ENCODE data around the gene TSEN54.

TSEN54 gene

DNA sequence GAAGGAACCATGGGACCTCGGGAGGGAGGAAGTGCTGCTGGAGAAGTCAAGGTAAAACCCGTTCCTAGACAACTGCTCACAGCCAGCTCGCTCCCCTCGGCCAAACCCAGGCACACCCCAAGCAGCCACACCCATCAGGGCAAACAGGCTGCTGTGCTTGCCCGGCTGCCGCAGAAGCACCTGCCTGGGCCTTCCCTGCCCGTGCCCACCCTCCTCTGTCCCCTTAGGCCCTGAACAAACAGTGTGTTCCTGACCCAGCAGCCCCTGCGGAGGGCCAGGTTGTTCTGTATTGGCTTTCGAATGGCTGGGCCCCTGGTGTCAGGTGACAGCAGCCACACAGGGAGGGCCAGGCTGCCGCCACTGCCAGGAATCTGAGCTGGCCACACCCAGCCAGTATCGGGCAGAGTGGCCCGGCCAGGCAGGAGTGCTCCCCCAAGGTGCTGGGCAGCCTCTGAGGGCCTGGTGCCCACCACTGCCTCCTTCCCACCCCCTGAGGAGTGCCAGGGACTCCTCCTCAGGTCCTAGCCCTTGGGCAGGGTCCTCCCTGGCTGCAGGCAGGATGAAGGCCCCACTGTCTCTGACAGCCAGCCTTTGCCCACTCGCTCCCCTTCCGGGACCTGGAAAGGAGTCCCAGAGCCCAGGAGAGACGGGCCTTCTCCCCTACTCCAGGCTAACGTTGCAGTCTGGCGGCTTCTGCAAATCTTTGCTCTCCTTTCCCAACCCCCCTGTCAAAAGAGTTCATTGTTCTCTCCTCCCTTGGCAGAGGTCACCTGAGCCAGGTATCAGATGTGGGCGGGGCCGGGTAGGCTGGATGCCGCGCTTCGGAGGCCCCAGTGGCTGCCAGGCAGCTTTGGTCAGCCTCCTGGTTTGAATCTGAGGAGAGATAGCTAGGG is 33.2 kb downstream of the TSEN54 start:
- DNase-seq (ENCODE audit: low spot score) = no peak
- in situ Hi-C loops (cut with MboI; ENCODE audit: low pct_unique_long_range_greater_than_20kb, low sequenced_read_pairs, unreplicated experiment) = no loop called here
- TF ChIP-seq, protein P1, sequence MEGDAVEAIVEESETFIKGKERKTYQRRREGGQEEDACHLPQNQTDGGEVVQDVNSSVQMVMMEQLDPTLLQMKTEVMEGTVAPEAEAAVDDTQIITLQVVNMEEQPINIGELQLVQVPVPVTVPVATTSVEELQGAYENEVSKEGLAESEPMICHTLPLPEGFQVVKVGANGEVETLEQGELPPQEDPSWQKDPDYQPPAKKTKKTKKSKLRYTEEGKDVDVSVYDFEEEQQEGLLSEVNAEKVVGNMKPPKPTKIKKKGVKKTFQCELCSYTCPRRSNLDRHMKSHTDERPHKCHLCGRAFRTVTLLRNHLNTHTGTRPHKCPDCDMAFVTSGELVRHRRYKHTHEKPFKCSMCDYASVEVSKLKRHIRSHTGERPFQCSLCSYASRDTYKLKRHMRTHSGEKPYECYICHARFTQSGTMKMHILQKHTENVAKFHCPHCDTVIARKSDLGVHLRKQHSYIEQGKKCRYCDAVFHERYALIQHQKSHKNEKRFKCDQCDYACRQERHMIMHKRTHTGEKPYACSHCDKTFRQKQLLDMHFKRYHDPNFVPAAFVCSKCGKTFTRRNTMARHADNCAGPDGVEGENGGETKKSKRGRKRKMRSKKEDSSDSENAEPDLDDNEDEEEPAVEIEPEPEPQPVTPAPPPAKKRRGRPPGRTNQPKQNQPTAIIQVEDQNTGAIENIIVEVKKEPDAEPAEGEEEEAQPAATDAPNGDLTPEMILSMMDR (IDR thresholded peaks at IDR 0.05; ENCODE audit: extremely low read depth, insufficient read depth, missing control alignments) = no peak

DNA sequence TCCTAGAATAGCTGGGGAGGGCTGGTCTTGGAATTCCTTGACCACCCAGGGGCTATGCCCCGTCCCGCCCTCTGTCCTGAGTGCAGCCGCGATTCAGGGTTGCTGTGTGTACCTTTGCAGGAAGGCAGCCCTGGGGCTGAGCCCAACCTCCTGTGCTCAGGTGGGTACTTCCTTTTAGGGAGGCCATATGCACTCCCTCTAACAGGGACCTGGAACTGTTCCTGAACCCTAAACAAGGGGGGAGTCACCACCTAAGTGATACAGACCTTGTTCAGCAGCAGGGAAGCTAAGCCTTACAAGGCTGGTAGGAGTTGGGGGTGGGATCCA is 33.8 kb downstream of the TSEN54 start:
- TF ChIP-seq, protein P1 (IDR thresholded peaks at IDR 0.05; ENCODE audit: extremely low read depth, insufficient read depth, missing control alignments) = no peak
- in situ Hi-C loops (cut with MboI; ENCODE audit: low pct_unique_long_range_greater_than_20kb, low sequenced_read_pairs, unreplicated experiment) = no loop called here
- DNase-seq (ENCODE audit: low spot score) = no peak

DNA sequence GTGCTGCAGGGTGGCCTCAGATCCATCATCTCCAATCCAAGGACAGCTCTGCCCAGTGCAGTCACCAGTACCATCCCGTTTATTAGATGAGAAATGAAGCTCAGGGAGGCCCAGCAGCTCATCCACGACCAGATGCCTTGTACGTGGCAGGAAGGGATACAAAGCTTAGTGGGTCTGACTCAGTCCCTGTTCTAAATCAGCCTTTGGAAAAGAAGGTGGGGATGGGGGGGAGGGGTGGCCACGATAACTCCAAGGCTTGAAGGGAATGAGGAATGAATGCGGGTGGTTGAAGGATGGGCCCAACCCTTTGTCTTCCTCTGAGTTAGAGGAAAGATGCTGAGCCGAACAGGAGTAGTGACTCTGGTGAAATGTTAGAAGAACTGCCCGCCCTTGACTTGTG is 34.9 kb downstream of the TSEN54 start:
- in situ Hi-C loops (cut with MboI; ENCODE audit: low pct_unique_long_range_greater_than_20kb, low sequenced_read_pairs, unreplicated experiment) = no loop called here
- TF ChIP-seq, protein P1 (IDR thresholded peaks at IDR 0.05; ENCODE audit: extremely low read depth, insufficient read depth, missing control alignments) = no peak
- DNase-seq (ENCODE audit: low spot score) = no peak

DNA sequence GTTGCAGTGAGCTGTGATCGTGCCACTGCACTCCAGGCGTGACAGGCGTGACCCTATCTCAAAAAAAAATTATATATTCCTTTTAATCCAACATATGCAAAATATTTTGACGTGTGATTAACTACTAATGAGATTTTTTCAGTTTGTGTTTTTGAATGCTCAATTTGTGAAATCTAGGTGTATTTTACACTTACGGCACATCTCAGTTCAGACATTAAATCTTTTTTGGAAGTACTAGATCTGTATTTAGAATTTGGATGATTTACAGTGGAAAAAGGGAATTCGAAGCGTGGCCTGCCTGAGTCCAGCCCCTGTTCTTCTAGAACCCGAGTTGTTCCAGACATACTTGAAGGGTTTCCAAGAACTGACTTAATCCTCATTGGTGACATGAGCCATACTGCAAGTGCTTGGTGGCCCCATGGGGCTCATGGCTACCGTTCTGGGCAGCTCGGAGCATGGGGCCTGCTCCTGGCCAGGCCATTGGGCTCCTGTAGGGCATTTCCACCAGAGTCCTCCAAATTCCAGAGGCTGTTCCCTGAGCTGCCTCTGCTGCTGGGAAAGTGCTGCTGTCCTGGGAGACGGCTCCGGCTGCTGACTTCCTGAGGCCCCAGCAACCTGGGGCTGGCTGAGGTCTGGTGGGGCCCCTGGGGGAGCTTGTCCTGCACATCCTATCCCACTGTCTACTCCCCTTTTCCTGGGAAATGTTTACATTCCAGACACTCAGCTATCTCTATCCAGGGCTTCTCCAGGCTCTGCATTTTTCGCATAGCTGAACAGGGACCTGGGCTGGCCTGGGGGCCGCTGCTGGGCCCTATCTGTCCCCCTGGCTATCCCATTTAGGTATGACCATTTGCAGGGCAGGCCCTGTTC is 36.3 kb downstream of the TSEN54 start:
- DNase-seq (ENCODE audit: low spot score) = no peak
- TF ChIP-seq, protein P1 (IDR thresholded peaks at IDR 0.05; ENCODE audit: extremely low read depth, insufficient read depth, missing control alignments) = no peak
- in situ Hi-C loops (cut with MboI; ENCODE audit: low pct_unique_long_range_greater_than_20kb, low sequenced_read_pairs, unreplicated experiment) = no loop called here

DNA sequence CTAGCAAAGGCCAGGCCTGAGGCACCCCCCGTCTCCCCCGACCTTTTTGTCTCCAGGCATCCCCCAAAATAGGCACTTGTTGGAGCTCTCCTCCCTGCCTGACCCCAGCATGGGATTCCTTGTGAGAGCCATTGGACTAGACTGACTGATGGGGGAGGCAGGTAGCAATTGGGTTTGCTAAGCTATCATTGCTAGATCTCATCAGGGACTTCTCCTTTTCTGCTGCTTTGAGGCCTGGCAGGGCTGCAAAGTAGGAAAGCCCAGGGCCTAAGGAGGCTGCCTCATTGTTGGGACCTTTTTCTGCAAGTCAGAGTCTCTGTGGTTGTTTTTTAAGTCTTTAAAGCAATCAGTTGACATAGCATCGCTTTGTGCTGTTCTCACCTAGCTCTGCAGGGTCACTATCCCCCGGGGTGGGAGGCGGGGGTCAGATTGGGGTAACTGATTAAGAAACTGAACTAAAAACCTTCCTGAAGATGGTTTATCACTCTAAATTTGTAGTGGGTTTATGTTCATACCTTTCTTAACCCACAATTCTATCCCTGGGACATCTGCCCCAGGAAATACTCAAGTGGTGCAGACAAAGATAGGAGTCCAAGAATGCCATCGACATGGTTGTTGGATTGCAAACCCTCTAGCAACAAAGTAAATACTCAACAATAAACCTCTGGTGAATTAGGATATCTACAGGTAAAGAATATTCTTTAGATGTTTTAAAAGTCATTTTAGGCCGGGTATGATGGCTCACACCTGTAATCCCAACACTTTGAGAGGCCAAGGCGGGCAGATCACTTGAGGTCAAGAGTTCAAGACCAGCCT is 37.2 kb downstream of the TSEN54 start:
- TF ChIP-seq, protein P1 (IDR thresholded peaks at IDR 0.05; ENCODE audit: extremely low read depth, insufficient read depth, missing control alignments) = no peak
- DNase-seq (ENCODE audit: low spot score) = no peak
- in situ Hi-C loops (cut with MboI; ENCODE audit: low pct_unique_long_range_greater_than_20kb, low sequenced_read_pairs, unreplicated experiment) = no loop called here

DNA sequence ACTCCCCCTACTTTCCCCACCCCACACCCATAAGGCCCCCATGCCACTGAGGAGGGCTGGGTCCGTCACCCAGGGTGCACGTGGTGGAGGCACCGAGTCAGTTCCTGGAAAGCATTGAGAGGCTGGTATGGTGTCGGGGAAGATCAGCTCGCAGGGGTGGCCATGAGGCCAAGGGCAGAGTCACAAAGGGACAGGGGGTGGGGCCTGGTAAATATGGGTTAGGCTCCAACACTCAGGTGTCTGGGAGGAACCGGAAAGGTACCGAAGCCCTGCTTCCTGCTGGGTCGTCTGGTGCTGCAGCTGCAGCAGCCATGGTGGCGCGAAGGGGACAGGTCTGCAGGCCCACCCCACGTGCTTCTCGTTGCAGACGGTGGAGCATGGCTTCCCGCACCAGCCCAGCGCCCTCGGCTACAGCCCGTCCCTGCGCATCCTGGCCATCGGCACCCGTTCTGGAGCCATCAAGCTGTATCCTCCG is 39.4 kb downstream of the TSEN54 start:
- TF ChIP-seq, protein P1 (IDR thresholded peaks at IDR 0.05; ENCODE audit: extremely low read depth, insufficient read depth, missing control alignments) = no peak
- in situ Hi-C loops (cut with MboI; ENCODE audit: low pct_unique_long_range_greater_than_20kb, low sequenced_read_pairs, unreplicated experiment) = no loop called here
- no peak for DNase-seq (ENCODE audit: low spot score)

All from GM13977 (cell line).